Activated CD4-positive, alpha-beta T cell treated with anti-CD3 and anti-CD28 coated beads, Interleukin-2, amount 10 ng/mL, durations not matched to agents 24 days and 14 days (primary cell): ENCODE data around the gene WDR19. TPM values are rescaled to one million over a fixed set of nuclear protein-coding genes. Genes with fewer than 3 reads are reported as not detected.

Experiments used
- DNase-seq: peaks from one replicate; pipeline ENCODE4 v3.0.0; 2022
- H3K27ac Mint-ChIP-seq: one replicate; pipeline ENCODE4 v1.8.0; 2022; ENCODE audit warnings: mild to moderate bottlenecking, mixed read lengths
- H3K27me3 Mint-ChIP-seq: one replicate; pipeline ENCODE4 v1.8.0; 2022; ENCODE audit warnings: mixed read lengths
- H3K36me3 Mint-ChIP-seq: one replicate; pipeline ENCODE4 v1.8.0; 2022; ENCODE audit warnings: low read depth, mild to moderate bottlenecking, mixed read lengths
- H3K4me1 Mint-ChIP-seq: one replicate; pipeline ENCODE4 v1.8.0; 2021; ENCODE audit warnings: mixed read lengths
- H3K4me3 Mint-ChIP-seq: one replicate; pipeline ENCODE4 v1.8.0; 2022; ENCODE audit warnings: mild to moderate bottlenecking, moderate library complexity, mixed read lengths
- H3K9me3 Mint-ChIP-seq: one replicate; pipeline ENCODE4 v1.8.0; 2021; ENCODE audit warnings: mixed read lengths
- intact Hi-C: fragments of 100-400 bp; cut with micrococcal nuclease; formaldehyde crosslinking; loops from one replicate; pipeline ENCODE4 v1.15.1; 2023
- total RNA-seq: library from RNA; stranded (reverse); gene quantifications from 2 replicates; pipeline ENCODE4 v1.2.3, GENCODE V29; 2022

WDR19 gene
- total RNA-seq, 1 donor from 2014 or later = 15.6 TPM

DNA sequence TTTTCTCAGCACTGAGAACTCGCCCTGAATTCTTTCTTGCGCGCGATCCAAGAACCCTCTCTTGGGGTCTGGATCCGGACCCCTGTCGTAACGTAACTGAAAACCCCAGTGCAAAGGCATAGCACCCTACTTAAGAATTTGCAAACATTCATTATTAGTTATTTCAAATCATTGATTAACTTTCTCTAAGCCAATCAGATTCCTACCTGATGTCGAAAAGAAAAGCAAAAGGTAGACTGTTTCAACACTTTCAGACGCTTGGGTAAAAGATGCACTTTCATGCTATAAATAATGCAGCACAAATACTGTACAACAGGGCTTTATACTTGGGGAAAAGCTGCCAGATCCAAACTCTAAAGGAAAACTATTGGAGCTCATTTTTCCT is 817 bp upstream of the WDR19 start:
- H3K4me1 Mint-ChIP-seq = peaks cover 7% of the 10 kb centered on the region
- peaks cover 6% of the 10 kb centered on the region for H3K27me3 Mint-ChIP-seq
- no peak overlapping the region for H3K27ac Mint-ChIP-seq
- H3K9me3 Mint-ChIP-seq = no peaks in the 10 kb centered on the region
- H3K36me3 Mint-ChIP-seq = no peaks in the 10 kb centered on the region
- H3K4me3 Mint-ChIP-seq = no peak overlapping the region
- DNase-seq = no peak
- intact Hi-C loops = loop anchor here (5.0 kb wide), 2 partner anchors 149 to 456 kb away; partner anchors contain the start of genes SMIM14 and TMEM156

- Mint-ChIP-seq H3K9me3 (no peaks in the 10 kb centered on the region), H3K4me1 (peaks cover 7% of the 10 kb centered on the region)
- intact Hi-C loops = no loop called here
Observed at GRCh38 chr4:39201963-39202362, 19.6 kb downstream of the WDR19 start.

GRCh38 chr4:39204543-39204942 is 22.2 kb downstream of the WDR19 start:
- H3K4me1 Mint-ChIP-seq = peaks cover 7% of the 10 kb centered on the region
- H3K27me3 Mint-ChIP-seq = no peaks in the 10 kb centered on the region
- intact Hi-C loops = no loop called here
- H3K9me3 Mint-ChIP-seq = no peaks in the 10 kb centered on the region
- peaks cover 10% of the 10 kb centered on the region for H3K36me3 Mint-ChIP-seq
- no peak overlapping the region for H3K27ac Mint-ChIP-seq
- H3K4me3 Mint-ChIP-seq = no peak overlapping the region
- DNase-seq = no peak

More at GRCh38 chr4:39201963-39202362, 19.6 kb downstream of the WDR19 start:
- Mint-ChIP-seq H3K36me3 (peaks cover 5% of the 10 kb centered on the region), H3K4me3 (no peak overlapping the region), H3K27ac (no peak overlapping the region), H3K27me3 (no peaks in the 10 kb centered on the region)
- DNase-seq = no peak

- no peak overlapping the region for H3K27ac Mint-ChIP-seq
- H3K36me3 Mint-ChIP-seq = peaks cover 10% of the 10 kb centered on the region
- no peak for DNase-seq
- H3K4me3 Mint-ChIP-seq = no peak overlapping the region
- intact Hi-C loops = no loop called here
- no peaks in the 10 kb centered on the region for H3K9me3 Mint-ChIP-seq
- no peaks in the 10 kb centered on the region for H3K27me3 Mint-ChIP-seq
- H3K4me1 Mint-ChIP-seq = peaks cover 7% of the 10 kb centered on the region
Observed at GRCh38 chr4:39205000-39205399, 22.7 kb downstream of the WDR19 start.

GRCh38 chr4:39205476-39205875 is 23.1 kb downstream of the WDR19 start:
- intact Hi-C loops = no loop called here
- Mint-ChIP-seq H3K36me3 (peaks cover 10% of the 10 kb centered on the region), H3K27ac (no peak overlapping the region), H3K4me1 (peaks cover 7% of the 10 kb centered on the region), H3K27me3 (no peaks in the 10 kb centered on the region), H3K4me3 (no peak overlapping the region), H3K9me3 (no peaks in the 10 kb centered on the region)
- DNase-seq = no peak

- Mint-ChIP-seq H3K36me3 (peaks cover 2% of the 10 kb centered on the region), H3K4me1 (no peaks in the 10 kb centered on the region), H3K27ac (no peak overlapping the region), H3K9me3 (no peaks in the 10 kb centered on the region), H3K27me3 (no peaks in the 10 kb centered on the region), H3K4me3 (no peak overlapping the region)
- intact Hi-C loops = no loop called here
- DNase-seq = no peak
Observed at GRCh38 chr4:39227906-39228305, 45.6 kb downstream of the WDR19 start.

DNA sequence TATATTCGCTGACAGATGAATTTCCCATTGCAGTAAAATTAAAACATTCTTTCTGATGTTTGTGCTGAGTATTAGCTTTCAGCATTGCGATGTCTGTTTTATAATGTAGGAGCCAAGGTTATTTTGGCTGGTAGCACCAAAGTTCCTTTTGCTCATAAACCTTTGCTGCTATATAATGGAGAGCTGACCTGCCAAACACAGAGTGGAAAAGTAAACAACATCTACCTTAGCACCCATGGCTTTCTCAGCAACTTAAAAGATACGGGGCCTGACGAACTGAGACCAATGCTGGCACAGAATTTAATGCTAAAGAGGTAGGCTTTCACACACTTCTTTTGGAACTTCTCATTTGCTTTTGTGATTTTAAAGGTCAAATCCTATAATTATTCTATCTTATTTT is 46.0 kb downstream of the WDR19 start:
- H3K36me3 Mint-ChIP-seq = peaks cover 2% of the 10 kb centered on the region
- no peaks in the 10 kb centered on the region for H3K9me3 Mint-ChIP-seq
- H3K27ac Mint-ChIP-seq = no peak overlapping the region
- no peak for DNase-seq
- intact Hi-C loops = no loop called here
- no peaks in the 10 kb centered on the region for H3K27me3 Mint-ChIP-seq
- no peak overlapping the region for H3K4me3 Mint-ChIP-seq
- no peaks in the 10 kb centered on the region for H3K4me1 Mint-ChIP-seq

DNA sequence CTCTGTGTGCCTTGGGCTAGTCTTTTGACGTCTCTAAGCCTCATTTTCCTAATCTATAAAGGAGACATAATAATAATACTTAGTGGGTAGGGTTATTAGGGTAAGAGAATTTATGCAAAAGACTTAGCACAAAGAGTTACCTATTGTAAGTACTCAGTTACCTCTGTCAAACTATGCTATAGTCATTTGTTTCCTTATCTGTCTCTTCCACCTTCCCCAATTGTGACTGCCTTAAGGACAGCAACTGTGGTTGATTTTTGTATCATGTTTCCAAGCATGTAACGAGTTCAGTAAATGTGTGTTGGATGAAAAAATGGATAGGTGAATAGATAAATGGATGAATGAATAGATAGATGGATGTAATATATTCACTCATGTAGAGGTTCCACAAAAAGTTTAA is 48.1 kb downstream of the WDR19 start:
- intact Hi-C loops = no loop called here
- no peaks in the 10 kb centered on the region for H3K9me3 Mint-ChIP-seq
- H3K27ac Mint-ChIP-seq = no peak overlapping the region
- no peaks in the 10 kb centered on the region for H3K27me3 Mint-ChIP-seq
- H3K4me1 Mint-ChIP-seq = no peaks in the 10 kb centered on the region
- no peak overlapping the region for H3K4me3 Mint-ChIP-seq
- no peak for DNase-seq
- peaks cover 2% of the 10 kb centered on the region for H3K36me3 Mint-ChIP-seq

DNA sequence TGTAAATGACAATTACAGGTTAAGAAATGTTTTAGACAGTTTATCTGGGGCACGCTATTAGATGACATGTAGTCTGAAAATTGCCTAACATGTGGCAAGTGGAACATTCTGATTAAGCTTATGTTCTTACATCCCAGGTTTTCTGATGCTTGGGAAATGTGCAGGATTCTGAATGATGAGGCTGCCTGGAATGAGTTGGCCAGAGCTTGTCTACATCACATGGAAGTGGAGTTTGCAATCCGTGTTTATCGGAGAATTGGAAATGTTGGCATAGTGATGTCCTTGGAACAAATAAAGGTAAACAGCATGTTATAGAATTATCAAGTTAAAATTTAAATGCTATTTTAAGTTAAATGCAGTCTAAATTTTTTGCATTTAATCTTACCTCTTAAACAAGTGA is 49.3 kb downstream of the WDR19 start:
- DNase-seq = no peak
- H3K27ac Mint-ChIP-seq = no peak overlapping the region
- no peaks in the 10 kb centered on the region for H3K4me1 Mint-ChIP-seq
- no peaks in the 10 kb centered on the region for H3K27me3 Mint-ChIP-seq
- H3K4me3 Mint-ChIP-seq = no peak overlapping the region
- no peaks in the 10 kb centered on the region for H3K9me3 Mint-ChIP-seq
- no peaks in the 10 kb centered on the region for H3K36me3 Mint-ChIP-seq
- intact Hi-C loops = no loop called here

DNA sequence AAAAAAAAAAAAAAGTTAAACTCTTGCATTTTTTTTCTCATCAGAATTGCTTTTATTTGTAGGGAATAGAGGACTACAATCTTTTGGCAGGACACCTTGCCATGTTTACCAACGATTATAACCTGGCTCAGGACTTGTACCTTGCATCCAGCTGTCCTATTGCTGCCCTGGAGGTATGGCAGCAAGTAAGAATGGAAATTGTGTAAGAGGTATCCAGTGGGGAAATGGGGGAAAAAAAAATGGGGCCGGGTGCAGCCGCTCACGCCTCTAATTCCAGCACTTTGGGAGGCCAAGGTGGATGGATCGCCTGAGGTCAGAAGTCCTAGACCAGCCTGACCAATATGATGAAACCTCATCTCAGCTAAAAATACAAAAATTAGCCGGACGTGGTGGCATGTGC is 49.8 kb downstream of the WDR19 start:
- Mint-ChIP-seq H3K27ac (no peak overlapping the region), H3K9me3 (no peaks in the 10 kb centered on the region), H3K27me3 (no peaks in the 10 kb centered on the region), H3K4me3 (no peak overlapping the region), H3K36me3 (no peaks in the 10 kb centered on the region), H3K4me1 (no peaks in the 10 kb centered on the region)
- DNase-seq = no peak
- intact Hi-C loops = no loop called here

DNA sequence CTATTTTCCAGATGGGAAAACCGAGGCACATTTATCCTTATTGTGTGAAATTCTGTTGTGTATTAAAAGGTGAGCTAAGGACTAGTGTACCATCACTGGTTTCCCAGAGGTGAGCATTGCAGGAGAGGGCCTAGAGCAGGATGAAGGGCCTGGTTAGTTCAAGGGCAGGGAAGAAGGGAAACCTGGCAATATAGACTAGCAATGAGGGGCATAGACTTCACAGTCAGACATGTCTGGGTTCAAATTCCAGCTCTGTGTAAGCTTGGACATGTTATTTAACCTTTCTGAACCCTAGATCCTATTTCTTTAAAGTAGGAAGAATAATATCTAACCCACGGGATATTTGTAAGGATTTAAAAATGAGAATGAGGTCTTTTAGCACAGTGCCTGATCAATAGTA is 50.8 kb downstream of the WDR19 start:
- Mint-ChIP-seq H3K36me3 (no peaks in the 10 kb centered on the region), H3K4me3 (no peak overlapping the region), H3K4me1 (no peaks in the 10 kb centered on the region), H3K27me3 (no peaks in the 10 kb centered on the region), H3K9me3 (no peaks in the 10 kb centered on the region), H3K27ac (no peak overlapping the region)
- DNase-seq = no peak
- intact Hi-C loops = no loop called here

GRCh38 chr4:39233783-39234182 is 51.5 kb downstream of the WDR19 start:
- no peak for DNase-seq
- Mint-ChIP-seq H3K36me3 (no peaks in the 10 kb centered on the region), H3K9me3 (no peaks in the 10 kb centered on the region), H3K4me1 (no peaks in the 10 kb centered on the region), H3K4me3 (no peak overlapping the region), H3K27me3 (no peaks in the 10 kb centered on the region), H3K27ac (no peak overlapping the region)
- intact Hi-C loops = no loop called here

GRCh38 chr4:39235021-39235420 is 52.7 kb downstream of the WDR19 start:
- DNase-seq = no peak
- H3K4me1 Mint-ChIP-seq = no peaks in the 10 kb centered on the region
- intact Hi-C loops = no loop called here
- H3K27me3 Mint-ChIP-seq = no peaks in the 10 kb centered on the region
- no peak overlapping the region for H3K27ac Mint-ChIP-seq
- no peaks in the 10 kb centered on the region for H3K36me3 Mint-ChIP-seq
- H3K9me3 Mint-ChIP-seq = no peaks in the 10 kb centered on the region
- no peak overlapping the region for H3K4me3 Mint-ChIP-seq

DNA sequence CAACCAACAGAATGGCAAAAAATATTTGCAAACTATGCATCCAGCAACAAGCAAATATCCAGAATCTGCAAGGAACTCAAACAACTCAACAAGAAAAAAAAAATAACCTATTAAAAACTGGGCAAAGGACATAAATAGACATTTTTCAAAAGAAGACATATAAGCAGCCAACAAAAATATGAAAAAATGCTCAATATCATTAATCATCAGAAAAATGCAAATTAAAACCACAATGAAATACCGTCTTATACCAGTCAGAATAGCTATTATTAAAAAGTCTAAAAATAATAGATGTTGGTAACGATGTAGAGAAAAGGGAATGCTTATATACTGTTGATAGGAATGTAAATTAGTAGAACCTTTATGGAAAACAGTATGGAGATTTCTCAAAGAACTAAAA is 53.4 kb downstream of the WDR19 start:
- Mint-ChIP-seq H3K36me3 (no peaks in the 10 kb centered on the region), H3K4me1 (no peaks in the 10 kb centered on the region), H3K27me3 (no peaks in the 10 kb centered on the region), H3K9me3 (no peaks in the 10 kb centered on the region), H3K27ac (no peak overlapping the region), H3K4me3 (no peak overlapping the region)
- intact Hi-C loops = no loop called here
- DNase-seq = no peak

DNA sequence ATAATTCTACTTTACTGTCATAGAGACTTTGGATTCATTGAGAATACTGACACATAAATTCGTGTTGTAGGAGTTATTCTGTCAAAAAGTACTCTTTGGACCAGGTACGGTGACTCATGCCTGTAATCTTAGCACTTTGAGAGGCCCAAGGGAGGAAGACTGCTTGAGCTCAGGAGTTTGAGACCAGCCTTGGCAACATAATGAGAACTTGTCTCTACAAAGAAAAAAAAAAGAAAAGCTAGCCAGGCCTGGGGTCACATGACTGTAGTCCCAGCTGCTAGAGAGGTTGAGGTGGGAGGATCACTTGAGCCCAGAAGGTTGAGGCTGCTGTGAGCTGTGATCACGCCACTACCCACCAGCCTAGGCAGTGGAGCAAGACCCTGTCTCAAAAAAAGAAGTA is 54.9 kb downstream of the WDR19 start:
- H3K4me1 Mint-ChIP-seq = no peaks in the 10 kb centered on the region
- no peaks in the 10 kb centered on the region for H3K9me3 Mint-ChIP-seq
- no peak for DNase-seq
- H3K27me3 Mint-ChIP-seq = no peaks in the 10 kb centered on the region
- intact Hi-C loops = no loop called here
- H3K36me3 Mint-ChIP-seq = no peaks in the 10 kb centered on the region
- H3K27ac Mint-ChIP-seq = no peak overlapping the region
- no peak overlapping the region for H3K4me3 Mint-ChIP-seq
